B cell (primary cell): ENCODE data around the gene SYTL2. TPM values are rescaled to one million over a fixed set of nuclear protein-coding genes. Genes with fewer than 3 reads are reported as not detected.

Experiments used
- ATAC-seq: fragments of 200-7000 bp; cut with Tn5 transposase; one replicate; pipeline ENCODE4 v1.10.0; 2021; ENCODE audit warnings: low read depth, mild to moderate bottlenecking, moderate number of reproducible peaks, moderate library complexity
- CTCF ChIA-PET: fragments of 350-600 bp; sonication (Branson Sonifier 250); formaldehyde crosslinking; loops from one replicate; lab custom pipeline; 2021; ENCODE audit warnings: antibody characterized with exemption, inconsistent platforms; lab: Charles Lee
- POLR2A ChIA-PET: fragments of 350-600 bp; sonication (Branson Sonifier 250); formaldehyde crosslinking; loops from one replicate; lab custom pipeline; 2021; ENCODE audit warnings: antibody characterized with exemption; lab: Charles Lee
- DNase-seq: peaks from one replicate; pipeline ENCODE4 v3.0.0; 2013
- H2AFZ ChIP-seq: 2 replicates; pipeline ENCODE4 v1.6.1; 2012; ENCODE audit warnings: mild to moderate bottlenecking, low read depth, low read length; ENCODE audit not compliant: insufficient read depth, poor library complexity, severe bottlenecking
- H3K27ac ChIP-seq, 2 donors: 1 replicate in 1 of 2; 2 replicates in 1 of 2; pipeline ENCODE4 v1.5.1; 2012 to 2013; ENCODE audit warnings: low read length in 2 of 2, mild to moderate bottlenecking in 2 of 2, moderate library complexity in 1 of 2
- H3K27me3 ChIP-seq, 4 experiments: fragments of 200-600 bp in 1 of 4; sonication (generic) in 1 of 4; replicated peaks in 1 of 4; 1 replicate in 2 of 4; 2 replicates in 2 of 4; pipeline versions ENCODE4 v1.6.1 to v1.7.0; 2013 to 2016; ENCODE audit warnings: low read length in 3 of 4, mild to moderate bottlenecking in 2 of 4, mixed read lengths in 1 of 4, moderate library complexity in 1 of 4; ENCODE audit not compliant: insufficient read depth in 4 of 4, control insufficient read depth in 3 of 4; ENCODE audit errors: control extremely low read depth in 1 of 4
- H3K36me3 ChIP-seq, 2 experiments: replicated peaks in 1 of 2; 1 replicate in 1 of 2; 2 replicates in 1 of 2; pipeline versions ENCODE4 v1.6.1 to v1.7.1; 2013; ENCODE audit warnings: low read length in 1 of 2; ENCODE audit not compliant: insufficient read depth in 2 of 2, control insufficient read depth in 1 of 2; ENCODE audit errors: control extremely low read depth in 1 of 2, extremely low read depth in 1 of 2
- H3K4me1 ChIP-seq, 2 donors: fragments of 200-600 bp in 1 of 2; sonication (generic) in 1 of 2; 1 replicate in 1 of 2; 2 replicates in 1 of 2; pipeline versions ENCODE4 v1.5.1 to v1.6.1; 2013 to 2017; ENCODE audit warnings: low read length in 2 of 2; ENCODE audit not compliant: control insufficient read depth in 2 of 2, insufficient read depth in 2 of 2
- H3K4me2 ChIP-seq: replicated peaks from 2 replicates; pipeline ENCODE3; 2012; ENCODE audit warnings: mild to moderate bottlenecking, low read depth, low read length; ENCODE audit not compliant: poor library complexity, severe bottlenecking
- H3K4me3 ChIP-seq, 5 experiments: fragments of 200-600 bp in 1 of 5; sonication (generic) in 1 of 5; 1 replicate in 3 of 5; 2 replicates in 2 of 5; pipeline versions ENCODE4 v1.5.1 to v1.7.0; 2011 to 2016; ENCODE audit warnings: low read length in 4 of 5, mild to moderate bottlenecking in 4 of 5, low read depth in 2 of 5, control low read depth in 1 of 5, moderate library complexity in 1 of 5; ENCODE audit not compliant: insufficient read depth in 1 of 5; ENCODE audit errors: control extremely low read depth in 1 of 5, extremely low read depth in 1 of 5
- H3K79me2 ChIP-seq: fragments of 200-600 bp; sonication (generic); one replicate; pipeline ENCODE4 v1.6.0; 2016; ENCODE audit warnings: low read length; ENCODE audit not compliant: control insufficient read depth, insufficient read depth
- H3K9ac ChIP-seq: fragments of 200-600 bp; sonication (generic); 2 replicates; pipeline ENCODE4 v1.6.1; 2017; ENCODE audit warnings: mild to moderate bottlenecking, low read length, moderate library complexity
- H3K9me3 ChIP-seq, 3 donors: one replicate each; pipeline versions ENCODE4 v1.6.1 to v1.7.1; 2013; ENCODE audit warnings: low read length in 2 of 3; ENCODE audit not compliant: control insufficient read depth in 2 of 3, insufficient read depth in 1 of 3; ENCODE audit errors: control extremely low read depth in 1 of 3
- H4K20me1 ChIP-seq: 2 replicates; pipeline ENCODE4 v1.6.0; 2012; ENCODE audit warnings: mild to moderate bottlenecking, low read length; ENCODE audit not compliant: insufficient read depth, control insufficient read depth, poor library complexity, severe bottlenecking
- H3K27ac Mint-ChIP-seq: one replicate; pipeline ENCODE4 v1.8.0; 2021; ENCODE audit warnings: mixed read lengths
- H3K27me3 Mint-ChIP-seq: one replicate; pipeline ENCODE4 v1.8.0; 2021; ENCODE audit warnings: mixed read lengths
- H3K4me1 Mint-ChIP-seq: one replicate; pipeline ENCODE4 v1.8.0; 2021; ENCODE audit warnings: mixed read lengths
- H3K4me3 Mint-ChIP-seq: one replicate; pipeline ENCODE4 v1.8.0; 2021; ENCODE audit warnings: mixed read lengths
- H3K9me3 Mint-ChIP-seq: one replicate; pipeline ENCODE4 v1.8.0; 2022; ENCODE audit warnings: mixed read lengths; ENCODE audit not compliant: insufficient read depth
- CTCF ChIP-seq: fragments of 200-600 bp; IDR thresholded peaks from one replicate; pipeline ENCODE4 v1.8.0; 2022; ENCODE audit warnings: antibody characterized with exemption, mild to moderate bottlenecking
- EZH2 ChIP-seq: IDR thresholded peaks from 2 replicates; pipeline ENCODE4 v1.6.1; 2012; ENCODE audit warnings: borderline replicate concordance, low read depth, mild to moderate bottlenecking, moderate library complexity, low read length; ENCODE audit not compliant: insufficient read depth, poor library complexity, severe bottlenecking
- WGBS: methylation state at CpG from one replicate; pipeline ENCODE4 v1.1.5; 2013; ENCODE audit warnings: missing lambda C conversion rate; ENCODE audit not compliant: insufficient coverage; 5-methylcytosine and 5-hydroxymethylcytosine counted together
- intact Hi-C: fragments of 100-400 bp; cut with micrococcal nuclease; formaldehyde crosslinking; loops from one replicate; pipeline ENCODE4 v1.10.0; 2022
- polyA plus RNA-seq: library from polyadenylated mRNA; depleted of rRNA; stranded (reverse); fragments of >200 nt; gene quantifications from 2 replicates; pipeline ENCODE4 v1.2.3, GENCODE V29; 2012
- total RNA-seq, 2 donors: library from RNA; stranded (reverse); fragments of 120-200 nt in 1 of 2; gene quantifications; 1 replicate in 1 of 2; 2 replicates in 1 of 2; pipeline versions ENCODE4 v1.2.3 to v1.2.4, GENCODE V29; 2013 to 2022

SYTL2 gene
- total and polyA plus RNA-seq, 2 donors (not counting 1 experiment from before 2014, with no cell fraction given): 0.86 to 2.9 TPM

DNA sequence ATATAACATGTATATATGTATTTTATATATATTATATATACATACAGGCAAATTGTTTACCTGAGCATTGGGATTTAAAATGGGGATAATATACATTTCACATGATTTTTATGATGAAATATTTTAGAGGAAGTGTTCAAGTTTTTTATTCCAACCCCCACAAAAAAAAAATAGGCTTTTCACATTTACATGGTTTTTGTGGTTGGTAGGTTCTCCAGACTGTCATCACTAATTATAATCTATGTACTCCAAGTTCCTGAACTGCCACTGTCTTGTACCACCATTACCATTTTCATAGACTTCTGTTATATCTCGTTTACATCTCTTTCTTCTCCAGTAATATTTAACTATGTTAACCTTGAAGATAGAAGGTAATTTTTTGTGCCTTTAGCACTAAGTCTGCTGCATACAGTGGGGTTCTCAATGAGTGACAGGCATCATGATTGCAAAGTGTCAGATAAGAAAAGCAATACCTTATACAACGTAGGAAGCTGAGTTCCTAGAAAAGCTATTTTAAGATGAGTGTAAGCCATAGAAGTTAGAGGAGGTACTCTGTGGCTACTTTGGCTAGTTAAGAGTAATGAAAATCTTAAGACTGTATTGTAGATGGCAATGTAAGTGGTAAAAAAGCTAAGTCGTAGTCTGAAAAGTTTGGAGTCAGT, 158.0 kb downstream of the SYTL2 start:
- no peak for DNase-seq
- Histone ChIP-seq H3K79me2 (peaks cover 21% of the 10 kb centered on the region), H3K36me3 (peaks cover 7 to 32% of the 10 kb centered on the region in 2 experiments), H3K4me1 (peaks cover 6% of the 10 kb centered on the region in 2 donors), H3K4me3 (no peak overlapping the region), H3K27me3 (no peaks in the 10 kb centered on the region), H4K20me1 (peaks cover 5% of the 10 kb centered on the region), H3K9me3 (no peaks in the 10 kb centered on the region), H3K4me2 (no peak overlapping the region), H3K27ac (no peak overlapping the region), H3K9ac (no peak overlapping the region), H2AFZ (no peak overlapping the region)
- intact Hi-C loops: no loop called here
- ATAC-seq: no peak
- Mint-ChIP-seq H3K9me3 (no peaks in the 10 kb centered on the region), H3K4me1 (peaks cover 11% of the 10 kb centered on the region), H3K27me3 (no peaks in the 10 kb centered on the region), H3K4me3 (no peak overlapping the region), H3K27ac (no peak overlapping the region)
- ChIA-PET POLR2A (no interaction called here), CTCF (no interaction called here)
- no peak for TF ChIP-seq CTCF
- TF ChIP-seq EZH2: no peak
- no CpG with 5 or more reads among the region's 3 CpGs for whole genome bisulfite sequencing

DNA sequence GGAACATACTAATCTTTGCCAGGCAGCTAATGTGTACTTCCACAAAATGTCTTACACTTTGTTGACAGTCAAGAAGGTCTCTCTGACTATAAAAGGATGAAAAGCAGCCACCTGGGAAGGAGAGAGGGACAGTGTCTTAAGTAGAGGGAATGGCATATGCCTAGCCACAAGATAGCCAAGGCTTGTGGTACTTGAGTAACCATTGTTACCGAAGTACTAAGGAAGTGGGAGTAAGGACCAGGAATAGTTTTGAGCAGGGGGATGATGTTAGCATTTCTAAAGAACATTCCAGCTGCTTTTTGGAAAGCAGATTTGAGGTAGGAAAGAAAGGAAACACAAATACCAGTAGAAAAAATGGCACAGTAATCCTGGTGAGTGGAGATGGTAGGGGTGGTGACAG, 159.8 kb downstream of the SYTL2 start:
- H3K27me3 Mint-ChIP-seq: no peaks in the 10 kb centered on the region
- POLR2A ChIA-PET: no interaction called here

More for the DNA sequence above, 159.8 kb downstream of the SYTL2 start:
- no peak for DNase-seq
- no peaks in the 10 kb centered on the region for H3K9me3 ChIP-seq
- H4K20me1 ChIP-seq: peaks cover 5% of the 10 kb centered on the region
- no peak overlapping the region for H2AFZ ChIP-seq
- no peak overlapping the region for H3K4me2 ChIP-seq
- no peak overlapping the region for H3K4me3 Mint-ChIP-seq
- H3K4me1 ChIP-seq: peaks cover 12 to 13% of the 10 kb centered on the region in 2 donors
- no peak overlapping the region for H3K9ac ChIP-seq
- H3K4me1 Mint-ChIP-seq: peaks cover 20% of the 10 kb centered on the region
- intact Hi-C loops: no loop called here
- no peak overlapping the region for H3K27ac Mint-ChIP-seq
- no peak for ATAC-seq
- no peak overlapping the region for H3K4me3 ChIP-seq
- H3K27me3 ChIP-seq: no peaks in the 10 kb centered on the region
- H3K27ac ChIP-seq: no peak overlapping the region
- no peak for TF ChIP-seq EZH2
- no peak for TF ChIP-seq CTCF
- no peaks in the 10 kb centered on the region for H3K9me3 Mint-ChIP-seq
- CTCF ChIA-PET: no interaction called here
- WGBS: 100% methylated on average over 1 of the region's 1 CpG
- peaks cover 7 to 15% of the 10 kb centered on the region in 2 experiments for H3K36me3 ChIP-seq
- peaks cover 33% of the 10 kb centered on the region for H3K79me2 ChIP-seq
